Bone marrow (tissue), 2 donors: Measurements from ENCODE around the gene BAD.

Experiments
- DNase-seq, 2 donors: peaks; one replicate each; lab custom pipeline; 2025; lab: John Stamatoyannopoulos, UW

BAD gene

DNA sequence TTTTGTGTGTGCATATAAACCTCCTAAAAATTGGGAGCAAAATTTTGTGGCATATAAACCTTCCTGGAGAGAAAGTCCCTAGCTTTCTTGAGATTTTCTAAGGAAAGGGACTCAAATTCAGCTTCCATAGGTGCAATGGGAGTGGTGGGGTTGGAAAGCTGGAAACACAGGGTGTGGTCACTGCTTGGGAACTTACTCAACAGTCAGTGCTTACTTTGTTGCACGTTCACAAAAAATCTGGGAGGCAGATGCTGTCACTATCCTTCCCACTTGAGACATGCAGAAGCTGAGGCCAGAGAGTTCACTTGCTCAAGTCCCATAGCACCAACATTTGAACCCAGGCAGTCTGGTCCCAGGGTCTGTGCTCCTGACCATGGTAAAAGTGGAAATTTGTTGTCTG lies 11.8 kb upstream of the BAD start:
- no peak for DNase-seq

DNA sequence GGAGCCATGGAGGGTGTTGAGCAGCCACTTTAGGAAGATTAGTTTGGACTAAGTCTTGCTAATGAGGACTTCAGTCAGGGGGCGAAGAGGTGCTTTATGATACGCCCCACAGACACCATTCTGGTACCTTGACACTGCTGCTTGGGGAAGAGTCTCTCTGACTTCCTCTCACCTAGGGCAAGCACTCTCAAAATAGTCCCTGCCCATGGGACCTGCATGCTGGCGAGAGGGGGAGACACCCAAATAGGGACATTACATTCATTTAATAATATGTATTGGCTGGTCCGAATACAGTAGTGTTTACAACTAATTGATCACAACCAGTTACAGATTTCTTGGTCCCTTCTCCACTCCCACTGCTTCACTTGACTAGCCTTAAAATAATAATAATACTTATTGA lies 11.3 kb upstream of the BAD start:
- DNase-seq: no peak

DNA sequence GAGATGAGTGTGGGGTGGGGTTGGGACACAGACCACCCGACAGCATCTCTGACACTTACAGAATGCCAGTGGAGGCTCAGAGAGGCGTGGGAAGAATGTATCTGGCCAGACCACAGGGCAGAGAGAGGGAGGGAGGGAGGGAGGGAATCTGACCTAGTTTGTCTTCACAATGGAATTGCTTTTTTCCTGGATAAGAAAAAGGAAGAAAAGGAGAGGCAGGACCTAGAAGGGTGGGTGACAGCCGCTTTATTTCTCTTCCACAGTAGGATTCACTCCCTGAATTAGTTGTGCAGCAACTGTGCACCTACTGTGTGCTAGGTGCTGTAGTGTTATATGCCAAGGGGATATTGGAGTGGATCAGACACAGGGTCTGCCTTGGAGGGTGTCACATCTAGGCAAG lies 10.3 kb upstream of the BAD start:
- DNase-seq: no peak

- DNase-seq: no peak
These were observed 8.2 kb upstream of the BAD start for GRCh38 chr11:64292460-64293254.

- no peak for DNase-seq
These were observed 7.4 kb upstream of the BAD start for GRCh38 chr11:64291752-64292459.

DNA sequence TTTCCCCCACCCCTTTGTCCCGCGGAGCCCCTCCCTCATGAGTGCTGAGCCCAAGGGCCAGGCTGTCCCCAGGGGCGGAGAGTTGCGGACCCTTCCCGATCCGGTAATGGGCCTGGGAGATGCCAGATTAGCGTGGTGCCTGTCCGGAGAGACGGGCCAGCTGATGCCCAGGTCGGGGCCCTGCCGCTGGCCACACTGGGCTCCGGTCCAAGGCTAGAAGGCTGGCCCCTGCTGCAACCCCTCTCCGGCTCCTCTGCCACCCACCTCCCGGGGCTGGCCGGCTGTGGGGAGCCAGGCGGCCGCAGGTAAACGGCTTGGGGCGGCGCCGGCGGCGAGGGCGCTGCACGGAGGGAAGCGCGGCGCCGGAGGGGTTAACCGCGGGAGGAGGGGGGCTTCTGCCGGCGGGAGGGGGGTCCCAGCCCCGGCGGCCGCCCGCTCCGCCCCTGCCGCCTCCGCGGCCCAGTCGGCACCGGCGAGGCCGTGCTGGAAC lies 6.8 kb upstream of the BAD start, which contains the start of gene KCNK4:
KCNK4 (plus strand) TSS at position 41 of the 490 bp plus-strand sequence. CDS start 1,717 bp downstream, outside the sequence.
- DNase-seq: no peak

DNA sequence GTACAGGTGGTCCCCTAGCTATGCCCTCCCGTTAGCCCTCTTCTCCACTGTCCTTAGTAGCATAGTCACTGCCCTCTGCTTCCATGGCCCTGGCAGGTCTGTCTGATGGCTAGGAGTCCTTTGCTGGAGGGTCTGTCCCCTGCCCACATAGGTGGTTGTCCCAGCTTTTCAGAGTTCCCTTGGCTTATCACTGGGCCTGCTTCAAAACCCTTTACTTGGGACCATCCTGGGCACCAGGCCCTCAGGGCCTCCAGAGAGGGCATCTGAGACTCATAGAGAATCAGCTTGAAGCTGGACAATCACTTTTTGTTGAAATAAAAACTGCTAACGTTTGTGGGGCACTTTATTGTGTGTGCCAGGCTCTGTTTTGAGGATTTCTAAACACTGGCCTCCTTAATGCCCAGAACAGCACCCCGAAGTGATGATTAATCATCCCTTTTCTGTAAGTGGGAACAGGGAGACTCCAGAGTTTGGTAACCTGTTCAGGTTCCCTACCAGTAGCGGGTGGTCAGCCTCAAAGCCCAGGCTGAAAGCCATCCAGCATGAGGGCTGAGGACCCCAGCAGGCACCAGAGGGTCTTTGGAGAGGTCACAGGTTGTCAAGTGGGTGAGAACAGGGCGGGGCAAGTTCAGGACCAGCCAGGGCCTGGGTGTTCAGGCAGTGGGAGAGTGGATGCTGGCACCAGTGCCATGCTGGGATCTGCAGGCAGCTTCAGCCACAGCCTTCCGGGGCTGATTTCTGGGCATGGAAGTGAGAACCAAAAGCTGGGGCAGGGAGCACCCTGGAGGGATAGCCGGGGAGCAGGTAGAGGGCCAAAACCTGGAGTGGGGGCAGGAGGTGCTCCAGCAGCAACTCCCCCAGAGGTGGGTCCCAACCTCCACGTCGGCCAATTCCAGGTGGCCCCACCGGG lies 6.1 kb upstream of the BAD start:
- DNase-seq: no peak

DNA sequence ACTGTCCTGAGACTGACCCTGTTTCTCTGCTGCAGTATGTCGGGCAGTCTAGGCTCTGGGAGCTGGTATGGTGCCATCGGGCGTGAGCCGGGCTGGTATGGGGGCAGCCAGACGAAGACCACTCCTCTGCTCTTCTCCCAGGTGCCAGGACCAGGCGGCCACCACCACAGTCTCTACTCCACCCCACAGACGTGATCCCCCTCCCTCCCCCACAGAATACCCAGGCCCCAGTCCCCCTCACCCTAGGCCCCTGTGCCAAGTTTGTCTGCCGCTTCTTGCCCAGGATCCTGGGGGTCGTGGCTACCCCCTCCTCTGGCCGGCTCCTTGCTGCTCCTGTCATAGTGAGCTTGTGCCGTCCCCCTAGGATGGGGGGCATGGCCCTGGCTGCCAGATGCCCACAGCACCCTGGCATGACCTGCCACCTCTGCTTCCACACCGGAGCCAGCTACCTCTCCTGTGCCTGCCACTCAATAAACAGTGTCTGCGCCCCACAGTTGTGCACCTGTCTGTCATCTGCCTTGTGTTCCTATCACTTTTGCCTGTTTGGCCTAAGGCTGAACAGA lies 4.6 kb upstream of the BAD start:
- no peak for DNase-seq

DNA sequence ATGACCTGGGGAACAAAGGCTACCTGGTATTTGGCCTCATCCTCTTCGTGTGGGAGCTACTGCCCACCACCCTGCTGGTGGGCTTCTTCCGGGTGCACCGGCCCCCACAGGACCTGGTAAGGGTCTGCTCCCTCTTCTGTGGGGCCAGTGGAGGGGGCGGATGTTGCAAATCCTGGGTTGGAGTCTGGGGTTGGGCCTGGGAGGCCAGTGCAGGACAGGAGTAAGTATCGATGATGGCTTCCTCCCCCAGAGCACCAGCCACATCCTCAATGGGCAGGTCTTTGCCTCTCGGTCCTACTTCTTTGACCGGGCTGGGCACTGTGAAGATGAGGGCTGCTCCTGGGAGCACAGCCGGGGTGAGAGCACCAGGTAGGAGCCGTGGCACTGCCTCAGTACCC lies 3.9 kb upstream of the BAD start:
- no peak for DNase-seq

- no peak for DNase-seq
These were observed 3.3 kb upstream of the BAD start for GRCh38 chr11:64287676-64288352.

DNA sequence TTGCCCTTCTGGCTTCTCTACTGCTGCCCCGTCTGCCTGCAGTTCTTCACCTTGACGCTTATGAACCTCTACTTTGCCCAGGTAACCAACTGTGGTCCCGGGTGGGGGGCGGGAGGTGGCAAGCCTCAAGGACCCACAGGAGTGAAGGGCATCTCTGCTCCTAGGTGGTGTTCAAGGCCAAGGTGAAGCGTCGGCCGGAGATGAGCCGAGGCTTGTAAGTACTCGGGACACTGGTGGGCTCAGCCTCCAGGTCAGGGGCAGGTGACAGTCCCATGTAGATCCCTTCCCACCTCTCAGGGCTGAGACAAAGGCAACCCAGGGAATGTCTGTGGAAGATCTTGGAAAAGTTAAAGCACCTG lies 2.3 kb upstream of the BAD start:
- DNase-seq: no peak

DNA sequence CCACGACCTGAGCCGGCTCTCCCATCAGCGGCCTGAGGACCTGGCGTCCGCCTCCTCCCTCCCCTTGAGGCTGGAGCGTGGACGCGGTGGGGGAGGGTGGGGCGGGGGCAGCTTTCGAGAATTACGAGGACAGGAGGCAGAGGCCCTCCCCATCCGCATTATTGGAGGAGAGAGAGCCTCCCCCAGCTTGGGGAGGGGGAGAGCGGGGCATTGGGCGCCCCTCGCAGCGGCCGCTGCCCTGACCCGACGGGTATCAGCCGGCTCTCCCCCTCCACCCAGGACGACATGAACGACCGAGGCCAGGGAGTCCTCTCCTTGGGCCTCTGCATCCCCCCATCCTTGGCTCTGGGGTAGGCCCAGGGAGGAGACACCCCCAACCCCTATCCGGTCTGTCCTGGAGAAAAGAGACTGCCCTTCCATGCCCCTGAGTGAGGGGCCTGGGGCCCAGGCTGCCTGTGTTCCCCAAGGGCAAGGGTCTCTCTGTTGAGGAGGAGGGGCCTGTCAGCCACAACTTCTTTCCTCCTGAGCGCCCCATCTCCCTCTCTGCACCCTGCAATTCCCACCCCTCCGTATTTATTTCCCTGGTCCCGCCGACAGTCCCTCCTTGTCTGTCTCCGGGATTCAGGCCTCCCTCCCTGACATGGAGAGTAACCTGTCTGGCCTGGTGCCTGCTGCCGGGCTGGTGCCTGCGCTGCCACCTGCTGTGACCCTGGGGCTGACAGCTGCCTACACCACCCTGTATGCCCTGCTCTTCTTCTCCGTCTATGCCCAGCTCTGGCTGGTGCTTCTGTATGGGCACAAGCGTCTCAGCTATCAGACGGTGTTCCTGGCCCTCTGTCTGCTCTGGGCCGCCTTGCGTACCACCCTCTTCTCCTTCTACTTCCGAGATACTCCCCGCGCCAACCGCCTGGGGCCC lies 1.7 kb upstream of the BAD start:
- no peak for DNase-seq

GRCh38 chr11:64284962-64285884 lies 758 bp upstream of the BAD start, which contains the start of gene GPR137:
Gene GPR137 (plus strand): TSS chr11:64285848. CDS start chr11:64286525, 677 bp downstream.
- DNase-seq: peak; percentile 54 to 98

GRCh38 chr11:64283092-64283491 lies 1.4 kb downstream of the BAD start:
- no peak for DNase-seq

- no peak for DNase-seq
These were observed 2.3 kb downstream of the BAD start for GRCh38 chr11:64281957-64282770.

GRCh38 chr11:64278576-64279190 lies 5.8 kb downstream of the BAD start:
- DNase-seq: no peak

DNA sequence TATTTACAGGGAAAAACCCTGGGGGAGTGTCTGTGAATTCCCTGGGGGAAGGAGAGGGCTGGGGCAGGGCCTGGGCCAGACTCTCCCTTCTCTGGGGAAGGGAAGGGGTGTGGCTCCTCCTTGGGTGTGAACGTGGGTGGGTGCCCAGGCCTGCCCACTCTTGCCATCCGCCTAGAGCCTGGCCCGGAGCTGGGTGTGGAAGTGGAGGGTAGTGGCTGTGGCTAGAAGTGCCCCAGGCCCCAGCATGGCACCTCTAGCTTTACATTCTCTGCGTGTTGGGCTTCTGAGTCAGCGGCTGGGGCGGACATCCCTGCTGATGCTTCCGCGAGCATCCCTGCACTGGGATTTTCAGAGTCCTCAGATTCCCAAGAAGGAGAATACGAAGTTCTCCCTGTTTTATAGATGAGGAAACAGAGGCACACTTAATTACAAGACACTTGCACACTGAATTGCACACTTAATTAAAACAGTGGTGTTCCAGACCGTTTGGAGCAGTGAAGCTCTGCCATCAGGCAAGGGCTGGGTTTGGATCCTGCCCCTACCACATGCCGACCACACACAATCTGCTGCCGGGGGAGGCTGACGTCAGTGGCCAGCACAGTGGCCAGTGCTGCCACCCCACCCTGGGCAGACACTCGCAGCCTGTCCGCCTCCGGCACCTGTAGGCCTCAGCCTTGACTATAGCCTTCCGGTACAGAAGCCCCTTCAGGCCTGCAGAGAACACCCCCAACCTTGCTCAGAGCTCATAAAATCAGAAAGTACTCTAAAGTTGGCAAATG lies 7.6 kb downstream of the BAD start:
- no peak for DNase-seq
